HL-60/S4 treated with retinoic acid at 250 ng/mL for 4 days and 3 days (cell line): ENCODE data around the gene ARNT2.

Experiments used
- in situ Hi-C: fragments of 300-500 bp; cut with MboI; formaldehyde crosslinking; loops from 2 replicates; pipeline ENCODE4 v1.7.0; 2022; ENCODE audit warnings: low sequenced_read_pairs

ARNT2 gene

GRCh38 chr15:80567721-80568157, 163.6 kb downstream of the ARNT2 start:
- in situ Hi-C loops, result no loop called here

- in situ Hi-C loops, result no loop called here
Measured at GRCh38 chr15:80568298-80568697, 164.1 kb downstream of the ARNT2 start.

GRCh38 chr15:80568876-80569605, 164.9 kb downstream of the ARNT2 start:
- in situ Hi-C loops, result no loop called here

- in situ Hi-C loops, result no loop called here
Measured at GRCh38 chr15:80569656-80570055, 165.5 kb downstream of the ARNT2 start.

- in situ Hi-C loops, result no loop called here
Measured at GRCh38 chr15:80570553-80570952, 166.4 kb downstream of the ARNT2 start.

- in situ Hi-C loops, result no loop called here
Measured at GRCh38 chr15:80572337-80572736, 168.2 kb downstream of the ARNT2 start.

GRCh38 chr15:80573606-80574005, 169.4 kb downstream of the ARNT2 start:
- in situ Hi-C loops, result no loop called here

GRCh38 chr15:80574590-80574989, 170.4 kb downstream of the ARNT2 start:
- in situ Hi-C loops, result no loop called here

- in situ Hi-C loops, result no loop called here
Measured at GRCh38 chr15:80576519-80577090, 172.4 kb downstream of the ARNT2 start.

- in situ Hi-C loops, result no loop called here
Measured at GRCh38 chr15:80577552-80578205, 173.5 kb downstream of the ARNT2 start.

GRCh38 chr15:80578206-80578595, 174.0 kb downstream of the ARNT2 start:
- in situ Hi-C loops, result no loop called here

GRCh38 chr15:80578871-80579270, 174.7 kb downstream of the ARNT2 start:
- in situ Hi-C loops, result no loop called here

GRCh38 chr15:80579611-80580010, 175.4 kb downstream of the ARNT2 start:
- in situ Hi-C loops, result no loop called here

GRCh38 chr15:80580106-80580505, 175.9 kb downstream of the ARNT2 start:
- in situ Hi-C loops, result no loop called here

GRCh38 chr15:80580536-80581260, 176.5 kb downstream of the ARNT2 start:
- in situ Hi-C loops, result no loop called here

GRCh38 chr15:80581976-80582375, 177.8 kb downstream of the ARNT2 start:
- in situ Hi-C loops, result no loop called here

GRCh38 chr15:80582816-80583423, 178.7 kb downstream of the ARNT2 start:
- in situ Hi-C loops, result no loop called here

- in situ Hi-C loops, result no loop called here
Measured at GRCh38 chr15:80584561-80584964, 180.4 kb downstream of the ARNT2 start.

GRCh38 chr15:80584973-80585525, 180.9 kb downstream of the ARNT2 start:
- in situ Hi-C loops, result no loop called here

GRCh38 chr15:80585544-80586018, 181.4 kb downstream of the ARNT2 start:
- in situ Hi-C loops, result no loop called here

GRCh38 chr15:80586161-80586560, 182.0 kb downstream of the ARNT2 start:
- in situ Hi-C loops, result no loop called here
